Measurements from ENCODE around the gene PTDSS2.

- TF ChIP-seq CTCF (IDR thresholded peaks at IDR 0.05; ENCODE audit: low read length) (no peak), EZH2 (IDR thresholded peaks at IDR 0.05; ENCODE audit: borderline replicate concordance, low read length) (no peak)
Measured at GRCh38 chr11:490930-491260, 40.8 kb downstream of the PTDSS2 start.
